Measurements from ENCODE around the gene RAD51B. TPM values are rescaled to one million over a fixed set of nuclear protein-coding genes. Genes with fewer than 3 reads are reported as not detected.

Gene RAD51B
- total RNA-seq, 1 experiment from 2014 or later = 13.3 TPM

- no peaks in the 10 kb centered on the region for H3K36me3 ChIP-seq
- peaks cover 52% of the 10 kb centered on the region for H3K4me1 ChIP-seq
- H3K9me3 ChIP-seq (replicated peaks) = no peaks in the 10 kb centered on the region; the same call in 1 of the 2 replicates
- H3K27ac ChIP-seq = peak overlapping the region; percentile 51; the same call in 1 of the 2 replicates
- no peak overlapping the region for H3K4me3 ChIP-seq
- peak in 1 of 2 experiments; percentile 61 for DNase-seq
- no peaks in the 10 kb centered on the region for H3K27me3 ChIP-seq
These were observed 789.0 kb downstream of the RAD51B start for GRCh38 chr14:68608574-68608962.

GRCh38 chr14:68609012-68609411 is 789.4 kb downstream of the RAD51B start:
- H3K27ac ChIP-seq = no peak overlapping the region
- no peaks in the 10 kb centered on the region for H3K27me3 ChIP-seq
- H3K36me3 ChIP-seq = no peaks in the 10 kb centered on the region
- peaks cover 47% of the 10 kb centered on the region for H3K4me1 ChIP-seq
- DNase-seq = no peak
- H3K4me3 ChIP-seq = no peak overlapping the region
- peaks cover 4% of the 10 kb centered on the region for H3K9me3 ChIP-seq (replicated peaks)

- no peak for DNase-seq
- no peaks in the 10 kb centered on the region for H3K36me3 ChIP-seq
- H3K4me3 ChIP-seq = no peak overlapping the region
- H3K9me3 ChIP-seq (replicated peaks) = peaks cover 11% of the 10 kb centered on the region
- no peaks in the 10 kb centered on the region for H3K27me3 ChIP-seq
- H3K27ac ChIP-seq = no peak overlapping the region
- peaks cover 46% of the 10 kb centered on the region for H3K4me1 ChIP-seq
These were observed 790.7 kb downstream of the RAD51B start for GRCh38 chr14:68610251-68610793.

- Histone ChIP-seq H3K4me3 (no peak overlapping the region), H3K27ac (peak overlapping the region; percentile 77), H3K36me3 (no peaks in the 10 kb centered on the region), H3K9me3 (replicated peaks) (peaks cover 18% of the 10 kb centered on the region), H3K27me3 (no peaks in the 10 kb centered on the region), H3K4me1 (peaks cover 46% of the 10 kb centered on the region)
- DNase-seq = no peak
These were observed 792.0 kb downstream of the RAD51B start for GRCh38 chr14:68611599-68611998.

GRCh38 chr14:68612049-68612448 is 792.5 kb downstream of the RAD51B start:
- H3K9me3 ChIP-seq (replicated peaks) = peaks cover 22% of the 10 kb centered on the region
- DNase-seq = peak; percentile 80 to 89
- peak overlapping the region; percentile 77 for H3K27ac ChIP-seq
- H3K4me1 ChIP-seq = peaks cover 44% of the 10 kb centered on the region
- H3K36me3 ChIP-seq = no peaks in the 10 kb centered on the region
- H3K4me3 ChIP-seq = no peak overlapping the region
- no peaks in the 10 kb centered on the region for H3K27me3 ChIP-seq

- no peaks in the 10 kb centered on the region for H3K27me3 ChIP-seq
These were observed 796.8 kb downstream of the RAD51B start for GRCh38 chr14:68616221-68616902.

GRCh38 chr14:68619790-68620574 is 800.4 kb downstream of the RAD51B start:
- Histone ChIP-seq H3K36me3 (no peaks in the 10 kb centered on the region), H3K4me3 (no peak overlapping the region), H3K4me1 (peaks cover 23% of the 10 kb centered on the region), H3K27me3 (no peaks in the 10 kb centered on the region), H3K9me3 (replicated peaks) (peaks cover 19% of the 10 kb centered on the region), H3K27ac (no peak overlapping the region)
- no peak for DNase-seq

More at GRCh38 chr14:68616221-68616902, 796.8 kb downstream of the RAD51B start:
- no peak overlapping the region for H3K27ac ChIP-seq
- no peaks in the 10 kb centered on the region for H3K36me3 ChIP-seq
- no peak overlapping the region for H3K4me3 ChIP-seq
- peaks cover 20% of the 10 kb centered on the region for H3K4me1 ChIP-seq
- peak in 1 of 2 experiments; percentile 54 for DNase-seq
- peaks cover 30% of the 10 kb centered on the region for H3K9me3 ChIP-seq (replicated peaks)

- no peak for DNase-seq
- H3K27ac ChIP-seq = peak overlapping the region; percentile 18; the same call in 1 of the 2 replicates
These were observed 802.1 kb downstream of the RAD51B start for GRCh38 chr14:68621400-68622365.

GRCh38 chr14:68622856-68623255 is 803.3 kb downstream of the RAD51B start:
- H3K4me3 ChIP-seq = no peak overlapping the region
- H3K27me3 ChIP-seq = no peaks in the 10 kb centered on the region
- peak overlapping the region; percentile 18 for H3K27ac ChIP-seq
- H3K4me1 ChIP-seq = peaks cover 23% of the 10 kb centered on the region
- H3K9me3 ChIP-seq (replicated peaks) = peaks cover 1% of the 10 kb centered on the region; the same call in 1 of the 2 replicates
- peak; percentile 37 to 70 for DNase-seq
- no peaks in the 10 kb centered on the region for H3K36me3 ChIP-seq

More at GRCh38 chr14:68621400-68622365, 802.1 kb downstream of the RAD51B start:
- Histone ChIP-seq H3K27me3 (no peaks in the 10 kb centered on the region), H3K36me3 (no peaks in the 10 kb centered on the region), H3K4me1 (peaks cover 23% of the 10 kb centered on the region), H3K9me3 (replicated peaks) (peaks cover 11% of the 10 kb centered on the region), H3K4me3 (no peak overlapping the region)

- Histone ChIP-seq H3K27ac (peak overlapping the region; percentile 18), H3K4me1 (peaks cover 23% of the 10 kb centered on the region), H3K9me3 (replicated peaks) (no peaks in the 10 kb centered on the region), H3K27me3 (no peaks in the 10 kb centered on the region), H3K4me3 (no peak overlapping the region), H3K36me3 (no peaks in the 10 kb centered on the region)
- DNase-seq = no peak
These were observed 803.7 kb downstream of the RAD51B start for GRCh38 chr14:68623307-68623706.

GRCh38 chr14:68623826-68624225 is 804.2 kb downstream of the RAD51B start:
- Histone ChIP-seq H3K27me3 (no peaks in the 10 kb centered on the region), H3K4me1 (peaks cover 23% of the 10 kb centered on the region), H3K36me3 (no peaks in the 10 kb centered on the region), H3K9me3 (replicated peaks) (no peaks in the 10 kb centered on the region), H3K4me3 (no peak overlapping the region), H3K27ac (no peak overlapping the region)
- no peak for DNase-seq

GRCh38 chr14:68624541-68625220 is 805.1 kb downstream of the RAD51B start:
- Histone ChIP-seq H3K36me3 (no peaks in the 10 kb centered on the region), H3K27ac (no peak overlapping the region)
- no peak for DNase-seq

GRCh38 chr14:68625366-68626090 is 805.9 kb downstream of the RAD51B start:
- Histone ChIP-seq H3K27ac (no peak overlapping the region), H3K4me1 (peaks cover 19% of the 10 kb centered on the region), H3K4me3 (no peak overlapping the region)

More at GRCh38 chr14:68624541-68625220, 805.1 kb downstream of the RAD51B start:
- Histone ChIP-seq H3K9me3 (replicated peaks) (no peaks in the 10 kb centered on the region), H3K4me1 (peaks cover 23% of the 10 kb centered on the region), H3K4me3 (no peak overlapping the region), H3K27me3 (no peaks in the 10 kb centered on the region)

More at GRCh38 chr14:68625366-68626090, 805.9 kb downstream of the RAD51B start:
- no peaks in the 10 kb centered on the region for H3K36me3 ChIP-seq
- H3K27me3 ChIP-seq = no peaks in the 10 kb centered on the region
- H3K9me3 ChIP-seq (replicated peaks) = no peaks in the 10 kb centered on the region
- DNase-seq = no peak

All from SJCRH30 (cell line).